GM23338 (cell line): Measurements from ENCODE around the gene ZNF19. TPM values are rescaled to one million over a fixed set of nuclear protein-coding genes. Genes with fewer than 3 reads are reported as not detected.

Experiments used
- ATAC-seq: fragments of 200-7000 bp; cut with Tn5 transposase; 3 replicates; pipeline ENCODE4 v1.9.1; 2020
- DNase-seq: peaks from one replicate; pipeline ENCODE4 v3.0.0-alpha.2; 2015; ENCODE audit warnings: low spot score
- H2AFZ ChIP-seq: fragments of 200-600 bp; sonication (generic); 2 replicates; pipeline ENCODE4 v1.8.0; 2016; ENCODE audit warnings: antibody characterized with exemption, mild to moderate bottlenecking, moderate library complexity
- H3F3A ChIP-seq: fragments of 200-600 bp; sonication (generic); replicated peaks from 2 replicates; pipeline ENCODE4 v1.8.0; 2017; ENCODE audit warnings: antibody characterized with exemption, mixed run types, low read depth
- H3K27ac ChIP-seq: fragments of 200-600 bp; sonication (generic); 2 replicates; pipeline ENCODE4 v1.6.1; 2016; ENCODE audit warnings: low read depth
- H3K27me3 ChIP-seq: fragments of 200-600 bp; sonication (generic); 2 replicates; pipeline ENCODE4 v1.8.0; 2016; ENCODE audit warnings: mild to moderate bottlenecking, mixed run types, moderate library complexity; ENCODE audit not compliant: insufficient read depth
- H3K36me3 ChIP-seq: fragments of 200-600 bp; sonication (generic); 2 replicates; pipeline ENCODE4 v1.8.0; 2016; ENCODE audit warnings: mild to moderate bottlenecking; ENCODE audit not compliant: insufficient read depth
- H3K4me1 ChIP-seq: fragments of 200-600 bp; sonication (generic); 2 replicates; pipeline ENCODE4 v1.8.0; 2016; ENCODE audit warnings: mild to moderate bottlenecking, moderate library complexity; ENCODE audit not compliant: insufficient read depth
- H3K4me2 ChIP-seq: fragments of 200-600 bp; sonication (generic); 2 replicates; pipeline ENCODE4 v1.7.1; 2017; ENCODE audit warnings: mixed run types
- H3K4me3 ChIP-seq: fragments of 200-600 bp; sonication (generic); 2 replicates; pipeline ENCODE4 v1.6.1; 2016; ENCODE audit warnings: mixed run types
- H3K79me2 ChIP-seq: fragments of 200-600 bp; sonication (generic); replicated peaks from 2 replicates; pipeline ENCODE4 v1.8.0; 2017; ENCODE audit warnings: mild to moderate bottlenecking; ENCODE audit not compliant: insufficient read depth
- H3K9me2 ChIP-seq: fragments of 200-600 bp; sonication (generic); 2 replicates; pipeline ENCODE4 v1.8.0; 2017; ENCODE audit not compliant: insufficient read depth
- H4K20me1 ChIP-seq: fragments of 200-600 bp; sonication (generic); replicated peaks from 2 replicates; pipeline ENCODE4 v1.8.0; 2017; ENCODE audit warnings: mild to moderate bottlenecking; ENCODE audit not compliant: insufficient read depth
- H3K27ac Mint-ChIP-seq: 2 replicates; pipeline ENCODE4 v1.8.0; 2020; ENCODE audit warnings: inconsistent platforms, mild to moderate bottlenecking, moderate library complexity, mixed read lengths
- H3K27me3 Mint-ChIP-seq: 3 replicates; pipeline ENCODE4 v1.8.0; 2022; ENCODE audit warnings: low read depth, mild to moderate bottlenecking, moderate library complexity, mixed read lengths, inconsistent platforms; ENCODE audit not compliant: insufficient read depth, poor library complexity
- H3K36me3 Mint-ChIP-seq: 3 replicates; pipeline ENCODE4 v1.8.0; 2021; ENCODE audit warnings: low read depth, mild to moderate bottlenecking, inconsistent platforms, moderate library complexity, mixed read lengths
- H3K4me1 Mint-ChIP-seq: 3 replicates; pipeline ENCODE4 v1.8.0; 2020; ENCODE audit warnings: mild to moderate bottlenecking, inconsistent platforms, mixed read lengths
- H3K4me3 Mint-ChIP-seq: 3 replicates; pipeline ENCODE4 v1.8.0; 2021; ENCODE audit warnings: moderate library complexity, mild to moderate bottlenecking, inconsistent platforms, mixed read lengths
- H3K9me3 Mint-ChIP-seq: 3 replicates; pipeline ENCODE4 v1.8.0; 2020; ENCODE audit warnings: moderate library complexity, mild to moderate bottlenecking, inconsistent platforms, mixed read lengths
- CREB1 ChIP-seq: fragments of 250-450 bp; sonication (Bioruptor Pico); IDR thresholded peaks from 2 replicates; pipeline ENCODE4 v1.5.0; 2020; ENCODE audit warnings: low read depth, mild to moderate bottlenecking, moderate library complexity
- EZH2 ChIP-seq: fragments of 200-600 bp; sonication (generic); IDR thresholded peaks from one replicate; pipeline ENCODE4 v1.8.0; 2017; ENCODE audit warnings: antibody characterized with exemption, mild to moderate bottlenecking, low read depth; ENCODE audit not compliant: unreplicated experiment
- JUNB ChIP-seq: IDR thresholded peaks from one replicate; pipeline ENCODE4 v1.6.1; 2016; ENCODE audit warnings: antibody characterized with exemption; ENCODE audit not compliant: unreplicated experiment
- NANOG ChIP-seq: IDR thresholded peaks from 2 replicates; pipeline ENCODE4 v1.6.1; 2016; ENCODE audit warnings: antibody characterized with exemption, borderline replicate concordance
- POLR2AphosphoS5 ChIP-seq: IDR thresholded peaks from 2 replicates; pipeline ENCODE4 v1.6.1; 2016; ENCODE audit warnings: antibody characterized with exemption, low read depth
- STAT1 ChIP-seq: IDR thresholded peaks from one replicate; pipeline ENCODE4 v1.6.1; 2016; ENCODE audit warnings: antibody characterized with exemption; ENCODE audit not compliant: unreplicated experiment
- ZNF114 ChIP-seq: fragments of 250-450 bp; sonication (Bioruptor Pico); IDR thresholded peaks from 2 replicates; pipeline ENCODE4 v1.5.0; 2020; ENCODE audit warnings: mild to moderate bottlenecking, moderate library complexity
- ZNF331 ChIP-seq: fragments of 250-450 bp; sonication (Bioruptor Pico); IDR thresholded peaks from 2 replicates; pipeline ENCODE4 v1.5.0; 2020; ENCODE audit warnings: low read depth, mild to moderate bottlenecking, moderate library complexity
- polyA plus RNA-seq: library from polyadenylated mRNA; unstranded; fragments of >200 nt; fragmentation: Nextera tagmentation; extraction: Ambion mirVana; gene quantifications from 2 replicates; pipeline ENCODE4 v1.2.1, GENCODE V29; 2016
- total RNA-seq: library from RNA; depleted of rRNA; stranded (reverse); fragments of >200 nt; shearing (Covaris generic); gene quantifications from 2 replicates; pipeline ENCODE4 v1.2.3, GENCODE V29; 2014
- TF ChIP-seq, protein P1 (sequence below): IDR thresholded peaks from 2 replicates; pipeline ENCODE4 v1.6.1; 2016; ENCODE audit warnings: antibody characterized with exemption
- TF ChIP-seq, protein P2 (sequence below): fragments of 250-450 bp; sonication (Bioruptor Pico); IDR thresholded peaks from 2 replicates; pipeline ENCODE4 v1.5.0; 2020; ENCODE audit warnings: mild to moderate bottlenecking, moderate library complexity

ZNF19 gene
- total and polyA plus RNA-seq, 2 experiments from 2014 or later, result 1.0 to 4.8 TPM

DNA sequence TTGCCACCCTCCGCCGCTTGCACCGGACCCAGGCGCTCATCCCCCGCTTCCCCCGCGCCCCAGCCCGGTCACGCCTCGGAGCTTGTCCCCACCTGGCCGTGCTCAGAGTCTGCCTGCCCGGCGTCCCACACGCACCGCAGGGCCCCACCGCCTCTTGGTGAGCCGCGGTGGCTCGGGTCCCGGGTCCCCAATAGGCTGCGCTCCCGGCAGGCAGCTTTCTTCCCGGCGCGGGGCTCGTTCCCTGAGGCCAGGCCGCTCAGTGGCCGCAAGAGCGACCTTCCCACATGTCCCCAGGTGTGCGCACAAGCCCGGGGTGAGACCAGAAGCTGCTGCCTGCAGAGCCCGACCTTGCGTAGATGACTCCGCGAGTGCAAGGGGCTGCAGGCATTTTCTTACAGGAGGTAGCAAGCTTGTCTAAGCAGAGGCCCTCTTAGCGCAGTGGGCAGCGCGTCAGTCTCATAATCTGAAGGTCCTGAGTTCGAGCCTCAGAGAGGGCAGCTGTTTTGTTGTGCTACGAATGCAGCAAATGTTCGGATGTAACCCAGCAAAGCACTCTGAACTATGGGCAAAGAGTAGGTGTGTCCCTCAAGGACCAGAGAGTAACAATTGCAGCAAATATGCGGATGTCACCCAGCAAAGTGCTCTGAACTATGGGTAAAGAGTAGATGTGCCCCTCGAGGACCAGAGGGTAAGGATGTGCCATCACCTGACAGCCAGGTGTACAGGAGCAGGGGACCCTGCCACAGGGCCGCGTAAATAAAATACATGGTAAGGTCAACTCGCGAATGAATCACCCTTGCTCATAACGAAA is 62.9 kb downstream of the ZNF19 start:
- ATAC-seq, result peak; percentile 90
- Mint-ChIP-seq H3K9me3 (peaks cover 3% of the 10 kb centered on the region; the same call in 2 of the 3 replicates), H3K27ac (peak overlapping the region; percentile 47), H3K4me3 (peak overlapping the region; percentile 80), H3K27me3 (peaks cover 25% of the 10 kb centered on the region), H3K4me1 (peaks cover 7% of the 10 kb centered on the region; the same call in 2 of the 3 replicates), H3K36me3 (peaks cover 3% of the 10 kb centered on the region; the same call in 1 of the 3 replicates)
- Histone ChIP-seq H3K4me1 (peaks cover 12% of the 10 kb centered on the region; the same call in 1 of the 2 replicates), H4K20me1 (0 out of 2 replicates have a peak, but pooled peaks cover 2% of the 10 kb centered on the region), H3K9me2 (no peaks in the 10 kb centered on the region), H3K27me3 (peaks cover 10% of the 10 kb centered on the region; the same call in 1 of the 2 replicates), H3K4me3 (peak overlapping the region; percentile 76), H3K79me2 (no peaks in the 10 kb centered on the region), H2AFZ (peak overlapping the region; percentile 99), H3K4me2 (peak overlapping the region; percentile 90), H3F3A (peaks cover 6% of the 10 kb centered on the region), H3K27ac (no peak overlapping the region), H3K36me3 (no peaks in the 10 kb centered on the region)
- TF ChIP-seq NANOG (peak; percentile 46; the same call in 1 of the 2 replicates), ZNF114 (CRISPR knock-in tag) (peak; percentile 78; the same call in 1 of the 2 replicates), CREB1 (CRISPR knock-in tag) (peak; percentile 73), STAT1 (no peak), EZH2 (no peak), ZNF331 (CRISPR knock-in tag) (peak; percentile 90), POLR2AphosphoS5 (no peak; the same call in 1 of the 2 replicates), JUNB (no peak)
- TF ChIP-seq, protein P1, sequence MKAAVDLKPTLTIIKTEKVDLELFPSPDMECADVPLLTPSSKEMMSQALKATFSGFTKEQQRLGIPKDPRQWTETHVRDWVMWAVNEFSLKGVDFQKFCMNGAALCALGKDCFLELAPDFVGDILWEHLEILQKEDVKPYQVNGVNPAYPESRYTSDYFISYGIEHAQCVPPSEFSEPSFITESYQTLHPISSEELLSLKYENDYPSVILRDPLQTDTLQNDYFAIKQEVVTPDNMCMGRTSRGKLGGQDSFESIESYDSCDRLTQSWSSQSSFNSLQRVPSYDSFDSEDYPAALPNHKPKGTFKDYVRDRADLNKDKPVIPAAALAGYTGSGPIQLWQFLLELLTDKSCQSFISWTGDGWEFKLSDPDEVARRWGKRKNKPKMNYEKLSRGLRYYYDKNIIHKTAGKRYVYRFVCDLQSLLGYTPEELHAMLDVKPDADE, result peak; percentile 68
- TF ChIP-seq, protein P2, sequence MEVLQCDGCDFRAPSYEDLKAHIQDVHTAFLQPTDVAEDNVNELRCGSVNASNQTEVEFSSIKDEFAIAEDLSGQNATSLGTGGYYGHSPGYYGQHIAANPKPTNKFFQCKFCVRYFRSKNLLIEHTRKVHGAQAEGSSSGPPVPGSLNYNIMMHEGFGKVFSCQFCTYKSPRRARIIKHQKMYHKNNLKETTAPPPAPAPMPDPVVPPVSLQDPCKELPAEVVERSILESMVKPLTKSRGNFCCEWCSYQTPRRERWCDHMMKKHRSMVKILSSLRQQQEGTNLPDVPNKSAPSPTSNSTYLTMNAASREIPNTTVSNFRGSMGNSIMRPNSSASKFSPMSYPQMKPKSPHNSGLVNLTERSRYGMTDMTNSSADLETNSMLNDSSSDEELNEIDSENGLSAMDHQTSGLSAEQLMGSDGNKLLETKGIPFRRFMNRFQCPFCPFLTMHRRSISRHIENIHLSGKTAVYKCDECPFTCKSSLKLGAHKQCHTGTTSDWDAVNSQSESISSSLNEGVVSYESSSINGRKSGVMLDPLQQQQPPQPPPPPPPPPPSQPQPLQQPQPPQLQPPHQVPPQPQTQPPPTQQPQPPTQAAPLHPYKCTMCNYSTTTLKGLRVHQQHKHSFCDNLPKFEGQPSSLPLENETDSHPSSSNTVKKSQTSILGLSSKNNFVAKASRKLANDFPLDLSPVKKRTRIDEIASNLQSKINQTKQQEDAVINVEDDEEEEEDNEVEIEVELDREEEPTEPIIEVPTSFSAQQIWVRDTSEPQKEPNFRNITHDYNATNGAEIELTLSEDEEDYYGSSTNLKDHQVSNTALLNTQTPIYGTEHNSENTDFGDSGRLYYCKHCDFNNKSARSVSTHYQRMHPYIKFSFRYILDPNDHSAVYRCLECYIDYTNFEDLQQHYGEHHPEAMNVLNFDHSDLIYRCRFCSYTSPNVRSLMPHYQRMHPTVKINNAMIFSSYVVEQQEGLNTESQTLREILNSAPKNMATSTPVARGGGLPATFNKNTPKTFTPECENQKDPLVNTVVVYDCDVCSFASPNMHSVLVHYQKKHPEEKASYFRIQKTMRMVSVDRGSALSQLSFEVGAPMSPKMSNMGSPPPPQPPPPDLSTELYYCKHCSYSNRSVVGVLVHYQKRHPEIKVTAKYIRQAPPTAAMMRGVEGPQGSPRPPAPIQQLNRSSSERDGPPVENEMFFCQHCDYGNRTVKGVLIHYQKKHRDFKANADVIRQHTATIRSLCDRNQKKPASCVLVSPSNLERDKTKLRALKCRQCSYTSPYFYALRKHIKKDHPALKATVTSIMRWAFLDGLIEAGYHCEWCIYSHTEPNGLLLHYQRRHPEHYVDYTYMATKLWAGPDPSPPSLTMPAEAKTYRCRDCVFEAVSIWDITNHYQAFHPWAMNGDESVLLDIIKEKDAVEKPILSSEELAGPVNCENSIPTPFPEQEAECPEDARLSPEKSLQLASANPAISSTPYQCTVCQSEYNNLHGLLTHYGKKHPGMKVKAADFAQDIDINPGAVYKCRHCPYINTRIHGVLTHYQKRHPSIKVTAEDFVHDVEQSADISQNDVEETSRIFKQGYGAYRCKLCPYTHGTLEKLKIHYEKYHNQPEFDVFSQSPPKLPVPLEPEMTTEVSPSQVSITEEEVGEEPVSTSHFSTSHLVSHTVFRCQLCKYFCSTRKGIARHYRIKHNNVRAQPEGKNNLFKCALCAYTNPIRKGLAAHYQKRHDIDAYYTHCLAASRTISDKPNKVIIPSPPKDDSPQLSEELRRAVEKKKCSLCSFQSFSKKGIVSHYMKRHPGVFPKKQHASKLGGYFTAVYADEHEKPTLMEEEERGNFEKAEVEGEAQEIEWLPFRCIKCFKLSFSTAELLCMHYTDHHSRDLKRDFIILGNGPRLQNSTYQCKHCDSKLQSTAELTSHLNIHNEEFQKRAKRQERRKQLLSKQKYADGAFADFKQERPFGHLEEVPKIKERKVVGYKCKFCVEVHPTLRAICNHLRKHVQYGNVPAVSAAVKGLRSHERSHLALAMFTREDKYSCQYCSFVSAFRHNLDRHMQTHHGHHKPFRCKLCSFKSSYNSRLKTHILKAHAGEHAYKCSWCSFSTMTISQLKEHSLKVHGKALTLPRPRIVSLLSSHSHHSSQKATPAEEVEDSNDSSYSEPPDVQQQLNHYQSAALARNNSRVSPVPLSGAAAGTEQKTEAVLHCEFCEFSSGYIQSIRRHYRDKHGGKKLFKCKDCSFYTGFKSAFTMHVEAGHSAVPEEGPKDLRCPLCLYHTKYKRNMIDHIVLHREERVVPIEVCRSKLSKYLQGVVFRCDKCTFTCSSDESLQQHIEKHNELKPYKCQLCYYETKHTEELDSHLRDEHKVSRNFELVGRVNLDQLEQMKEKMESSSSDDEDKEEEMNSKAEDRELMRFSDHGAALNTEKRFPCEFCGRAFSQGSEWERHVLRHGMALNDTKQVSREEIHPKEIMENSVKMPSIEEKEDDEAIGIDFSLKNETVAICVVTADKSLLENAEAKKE (CRISPR knock-in tag), result peak; percentile 81
- peak; percentile 95 for DNase-seq
